Effector CD4-positive, alpha-beta T cell (primary cell): ENCODE data around the gene NMT2.
A peak's percentile ranks its signal among the peaks of the same experiment; 100 is the strongest.
"Not testable (repeated sequence)": the region's sequence is repeated elsewhere in the genome, so short reads cannot be mapped to it uniquely, and the experiment has no call there.

Source experiments
- DNase-seq: peaks from one replicate; pipeline ENCODE4 v3.0.0-alpha.2; 2020
- total RNA-seq: gene quantifications from one replicate; lab custom pipeline; 2026; lab: John Stamatoyannopoulos, UW

The NMT2 gene
- total RNA-seq: 70.9 reads per million, percentile 76 among the genes with 10 or more reads in this experiment

DNA sequence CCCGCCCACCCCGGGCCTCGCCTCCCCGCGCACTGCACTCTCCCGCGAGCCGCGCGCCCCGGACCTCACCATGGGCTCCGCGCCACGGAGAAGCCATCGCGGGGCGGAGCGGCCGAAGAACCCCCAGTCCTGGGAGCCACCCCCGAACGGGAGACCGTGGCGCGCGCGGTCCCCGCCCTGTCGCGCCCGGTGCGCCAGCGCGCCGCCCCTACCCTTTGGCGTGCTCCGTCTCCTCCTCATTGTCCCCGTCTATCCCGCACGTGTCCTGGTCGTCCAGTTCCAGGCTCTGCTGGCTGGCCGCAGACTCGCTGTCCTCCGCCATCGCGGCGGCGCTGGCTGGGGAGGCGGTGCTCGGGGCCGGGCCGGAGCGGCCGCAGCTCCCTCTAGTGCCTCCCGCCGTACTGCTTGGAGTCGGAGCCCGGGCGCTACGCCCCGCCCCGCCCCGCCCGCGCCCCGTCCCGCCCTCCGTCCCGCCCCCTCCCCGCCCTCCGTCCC lies at the start of gene NMT2:
NMT2 (minus strand) TSS at position 403 of the 495 bp plus-strand sequence; CDS start at position 322, 81 bp downstream.
- no peak for DNase-seq

GRCh38 chr10:15216700-15217099 lies 48.2 kb upstream of the NMT2 start:
- DNase-seq: no peak

GRCh38 chr10:15214237-15214636 lies 45.7 kb upstream of the NMT2 start:
- DNase-seq: no peak

GRCh38 chr10:15213461-15213861 lies 45.0 kb upstream of the NMT2 start:
- DNase-seq: no peak

- DNase-seq: no peak
Observed at GRCh38 chr10:15211464-15211979, 43.0 kb upstream of the NMT2 start.

DNA sequence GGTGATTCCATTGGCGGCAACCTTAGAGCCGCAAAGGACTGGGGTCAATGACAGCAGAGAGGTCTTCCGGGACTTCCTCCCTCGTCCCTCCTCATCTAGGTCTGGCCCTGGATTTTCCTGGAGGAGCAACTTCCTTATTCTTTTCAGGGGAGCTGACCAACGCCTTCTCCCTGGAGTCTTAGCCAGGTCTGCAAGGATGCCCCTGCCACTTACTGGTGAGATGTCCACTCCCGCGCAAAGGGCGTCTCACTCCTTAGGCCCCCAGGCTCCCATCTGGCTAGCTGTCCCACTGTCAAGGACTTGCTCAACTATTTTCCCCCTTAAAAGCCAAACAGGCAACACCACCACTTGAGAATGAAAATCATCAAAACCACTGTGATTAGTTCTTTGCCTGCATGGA lies 42.0 kb upstream of the NMT2 start:
- DNase-seq: no peak

DNA sequence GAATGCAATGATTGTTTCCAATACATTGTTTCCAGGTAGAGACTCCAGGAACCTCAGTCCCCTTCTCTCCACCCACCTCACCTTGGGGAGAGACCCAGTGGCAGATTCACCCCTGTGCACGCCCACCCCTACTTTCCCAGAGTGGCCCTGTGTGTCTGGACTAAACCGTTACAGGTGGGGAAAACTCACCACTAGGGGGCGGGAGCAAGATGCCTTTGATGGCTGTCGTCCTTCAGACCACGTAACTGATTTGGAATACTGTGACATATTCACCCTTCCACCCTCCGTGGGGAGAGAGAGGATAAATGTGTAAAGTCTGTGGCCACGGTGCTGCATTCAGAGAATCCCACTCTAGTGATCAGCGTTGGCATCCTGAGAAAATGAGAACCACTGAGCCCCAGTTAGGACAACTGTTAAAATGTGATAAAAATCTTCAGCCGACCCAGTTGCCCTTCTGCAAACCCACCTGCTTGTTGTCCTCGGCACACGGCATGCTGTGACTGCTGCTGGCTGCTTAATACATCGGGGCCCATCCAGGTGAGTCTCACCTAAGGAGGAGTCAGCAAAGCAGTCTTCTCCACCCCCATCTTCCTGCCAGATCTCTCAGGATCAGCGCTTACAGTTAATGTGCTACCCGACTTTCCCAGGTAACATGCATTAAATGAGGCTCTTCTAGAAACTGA lies 41.5 kb upstream of the NMT2 start:
- peak; percentile 79 for DNase-seq

DNA sequence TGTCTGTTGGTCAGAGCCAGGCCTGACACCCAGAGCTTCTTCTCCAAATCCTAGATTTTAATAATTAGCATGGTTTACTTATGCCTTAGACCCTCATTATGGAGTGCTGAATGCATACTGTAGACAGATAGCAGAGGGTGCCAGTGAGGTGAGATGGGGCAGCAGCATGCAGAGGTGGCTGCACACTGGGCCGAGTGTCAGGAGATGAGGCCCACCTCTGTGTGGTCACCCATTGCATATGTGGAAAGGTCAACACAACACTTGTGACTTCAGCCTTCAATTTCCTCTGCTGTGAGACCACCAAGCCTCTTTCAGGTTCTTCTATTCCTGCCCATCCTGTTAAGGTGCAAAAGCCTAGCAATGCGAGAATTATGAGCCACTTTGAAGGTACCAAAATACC lies 39.7 kb upstream of the NMT2 start:
- DNase-seq: no peak

GRCh38 chr10:15207410-15207809 lies 38.9 kb upstream of the NMT2 start:
- DNase-seq: not testable (repeated sequence)

GRCh38 chr10:15202639-15203038 lies 34.1 kb upstream of the NMT2 start:
- DNase-seq: no peak

DNA sequence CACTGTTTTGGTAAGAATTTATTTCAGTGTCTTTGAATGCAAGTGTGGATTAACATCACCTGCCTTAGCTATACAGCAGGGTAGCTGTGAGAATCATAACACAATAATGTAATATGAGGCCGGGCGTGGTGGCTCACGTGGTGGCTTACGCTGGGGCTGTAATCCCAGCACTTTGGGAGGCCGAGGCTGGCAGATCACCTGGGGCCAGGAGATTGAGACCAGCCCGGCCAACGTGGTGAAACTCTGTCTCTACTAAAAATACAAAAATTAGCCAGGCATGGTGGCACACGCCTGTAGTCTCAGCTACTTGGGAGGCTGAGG lies 33.8 kb upstream of the NMT2 start:
- DNase-seq: not testable (repeated sequence)

DNA sequence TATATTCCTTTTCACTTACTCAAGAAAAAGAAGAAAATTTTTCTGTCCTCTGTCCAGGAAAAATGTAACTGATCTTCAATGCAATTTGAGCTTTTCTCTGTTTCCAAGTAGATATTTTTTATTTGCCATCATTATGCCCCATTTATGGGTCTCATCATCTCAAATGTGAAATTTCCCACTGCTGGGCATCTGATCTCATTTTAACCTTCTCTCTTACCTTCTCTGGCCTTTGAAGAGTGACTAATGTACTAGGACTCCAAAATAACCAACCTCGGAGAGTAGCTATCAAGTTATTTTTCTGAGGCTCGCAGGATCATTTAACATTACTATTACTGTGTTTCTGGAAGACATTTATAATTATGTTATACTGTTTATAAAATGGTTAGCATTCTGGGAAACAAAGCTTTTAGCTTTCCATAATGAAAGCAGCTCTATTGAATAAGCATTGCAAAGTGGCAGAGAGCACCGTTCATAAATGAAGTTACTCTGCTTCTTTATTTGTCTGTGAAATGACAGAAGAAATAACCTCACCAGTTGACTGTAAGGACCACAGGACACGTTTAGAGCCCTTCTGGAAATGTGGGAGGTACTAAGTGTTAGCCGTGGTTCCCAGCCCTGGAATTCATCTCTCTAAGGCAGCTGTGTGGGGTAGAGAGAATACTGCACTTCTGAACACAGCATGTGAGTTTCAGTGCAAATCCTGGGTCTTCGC lies 33.3 kb upstream of the NMT2 start:
- no peak for DNase-seq

DNA sequence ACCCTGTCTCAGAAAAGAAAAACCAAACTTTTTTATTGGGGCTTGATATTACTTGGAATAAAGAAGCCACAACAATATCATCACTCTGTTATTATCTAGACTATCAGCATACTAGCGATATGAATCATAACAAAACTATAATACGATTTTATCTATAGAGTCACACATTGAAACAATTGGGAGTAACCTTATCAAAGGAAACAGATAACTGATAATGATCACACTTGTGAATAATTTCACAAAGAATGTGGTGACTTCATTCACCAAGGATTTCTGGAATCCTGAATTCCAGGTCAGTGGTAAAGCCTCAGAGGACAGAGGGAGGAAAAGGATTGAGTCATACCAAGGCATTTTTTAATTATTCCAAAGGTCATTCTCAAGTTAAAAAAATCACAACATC lies 32.1 kb upstream of the NMT2 start:
- no peak for DNase-seq

- DNase-seq: no peak
Observed at GRCh38 chr10:15197911-15198310, 29.4 kb upstream of the NMT2 start.

GRCh38 chr10:15197276-15197675 lies 28.8 kb upstream of the NMT2 start:
- DNase-seq: no peak

GRCh38 chr10:15196021-15196834 lies 27.7 kb upstream of the NMT2 start:
- DNase-seq: no peak

- no peak for DNase-seq
Observed at GRCh38 chr10:15189133-15189885, 20.8 kb upstream of the NMT2 start.

DNA sequence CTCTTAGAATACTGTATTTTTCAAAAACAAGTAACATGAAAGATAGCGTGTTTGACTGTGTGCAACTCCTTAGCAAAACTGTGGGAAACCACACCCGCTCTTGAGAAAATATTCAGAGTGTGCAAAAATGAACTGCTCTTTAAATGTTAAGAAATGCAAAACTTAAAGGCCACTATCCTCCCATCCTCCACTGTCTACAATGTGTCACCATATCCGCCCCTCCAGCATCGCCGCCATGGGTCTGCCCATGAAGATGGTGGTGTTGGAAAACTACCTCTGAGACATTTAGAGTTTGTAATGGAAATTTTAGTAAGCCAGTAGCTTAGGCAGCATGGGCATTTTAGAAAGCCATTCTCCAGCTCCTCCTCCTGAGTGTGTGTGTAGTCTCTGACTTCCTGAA lies 20.1 kb upstream of the NMT2 start:
- DNase-seq: no peak

DNA sequence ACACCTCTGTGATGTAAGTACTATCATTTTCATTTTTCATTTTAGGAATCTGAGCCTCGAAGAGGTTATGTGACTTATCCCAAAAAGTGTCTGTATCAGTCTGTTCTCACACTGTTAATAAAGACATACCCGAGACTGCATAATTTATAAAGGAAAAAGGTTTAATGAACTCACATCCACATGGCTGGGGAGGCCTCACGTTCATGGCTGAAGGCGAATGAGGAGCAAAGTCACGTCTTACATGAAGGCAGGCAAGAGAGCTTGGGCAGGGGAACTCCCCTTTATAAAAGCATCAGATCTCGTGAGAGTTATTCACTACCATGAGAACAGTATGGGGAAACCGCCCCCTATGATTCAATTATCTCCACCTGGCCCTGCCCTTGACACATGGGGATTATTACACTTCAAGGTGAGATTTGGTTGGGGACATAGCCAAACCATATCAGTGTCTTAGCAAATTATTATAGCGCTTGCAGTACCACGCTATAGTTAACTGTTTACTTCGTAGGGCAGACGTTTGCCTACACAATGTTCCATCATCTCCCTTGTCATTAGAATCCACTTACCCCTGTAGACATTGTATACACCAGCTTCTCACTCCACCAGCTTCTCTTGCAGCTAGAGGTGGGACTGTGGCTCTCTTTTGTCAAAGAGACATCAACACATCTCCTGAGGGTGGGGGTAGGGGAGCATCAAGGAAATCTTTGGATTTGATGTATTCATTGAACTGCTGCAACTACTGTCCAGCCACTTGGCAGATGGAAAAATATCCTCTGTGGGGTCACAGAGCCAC lies 15.4 kb upstream of the NMT2 start:
- DNase-seq: no peak

GRCh38 chr10:15182540-15183207 lies 14.2 kb upstream of the NMT2 start:
- no peak for DNase-seq

GRCh38 chr10:15181576-15182156 lies 13.2 kb upstream of the NMT2 start:
- no peak for DNase-seq
